H1 (cell line): ENCODE measurements around the gene NHP2. TPM values are rescaled to one million over a fixed set of nuclear protein-coding genes. Genes with fewer than 3 reads are reported as not detected.

Experiments
- ASH2L ChIP-seq: fragments of 200-600, 300-600 bp; sonication (generic); IDR thresholded peaks from one replicate; pipeline ENCODE4 v1.7.1; 2017; ENCODE audit warnings: low read length
- MAX ChIP-seq: IDR thresholded peaks from 2 replicates; pipeline ENCODE4 v1.6.1; 2012; ENCODE audit warnings: inconsistent platforms
- RAD21 ChIP-seq, 2 experiments: IDR thresholded peaks in 1 of 2; conservative IDR thresholded peaks in 1 of 2; 2 replicates each; pipeline ENCODE4 v1.6.1; 2011; ENCODE audit warnings: low read depth in 2 of 2, low read length in 2 of 2, improper control_type of control experiment in 1 of 2, inconsistent platforms in 1 of 2, mild to moderate bottlenecking in 1 of 2, moderate library complexity in 1 of 2
- RXRA ChIP-seq: IDR thresholded peaks from 2 replicates; pipeline ENCODE4 v1.6.1; 2011; ENCODE audit warnings: low read depth, mild to moderate bottlenecking, low read length, moderate library complexity; ENCODE audit not compliant: insufficient read depth
- polyA plus RNA-seq, 7 experiments: library from polyadenylated mRNA; depleted of rRNA in 3 of 7; stranded (reverse) in 5 of 7; unstranded in 2 of 7; fragments of >200 nt in 5 of 7; fragments of 200-250 nt in 2 of 7; gene quantifications; 1 replicate in 5 of 7; 2 replicates in 1 of 7; 4 replicates in 1 of 7; pipeline versions ENCODE4 v1.2.1 to v1.2.3, GENCODE V29; 2011 to 2013; ENCODE audit warnings: missing spikeins in 2 of 7, mixed read lengths in 2 of 7
- total RNA-seq: library from RNA; stranded (reverse); fragmentation: NEBNext Ultra II Directional; extraction: Animal tissue kit (Norgen Biotek cat#: 25700); gene quantifications from 2 replicates; pipeline ENCODE4 v1.2.1, GENCODE V29; 2021

Gene NHP2
- total and polyA plus RNA-seq, 2 of the 8 experiments (the other 6 are each of a cell fraction or from before 2014, with no cell fraction given), result 241 to 263 TPM

- TF ChIP-seq RAD21 (IDR thresholded peaks at IDR 0.05 in 1 of 2, conservative IDR thresholded peaks at IDR 0.05 in 1 of 2; ENCODE audit: low read depth in 2 of 2, low read length in 2 of 2), result peak; percentile 38 to 61
- peak; percentile 32; the same call in 1 of the 2 replicates for TF ChIP-seq MAX
- TF ChIP-seq ASH2L, result no peak
- TF ChIP-seq RXRA, result no peak
Measured at GRCh38 chr5:178120607-178121357, 32.9 kb downstream of the NHP2 start (continued).
